ENCODE data around the gene GBP1.

- no peak for TF ChIP-seq CTCF (conservative IDR thresholded peaks at IDR 0.05; ENCODE audit: low read length)
- TF ChIP-seq EZH2phosphoT487 (IDR thresholded peaks at IDR 0.05; ENCODE audit: borderline replicate concordance, low read depth, low read length), result no peak
These were observed 35.4 kb upstream of the GBP1 start for GRCh38 chr1:89100412-89100811.

All from OCI-LY7 (cell line).